Right kidney (tissue), 1 donor: Measurements from ENCODE around the gene MED28.
"Not testable (repeated sequence)": the region's sequence is repeated elsewhere in the genome, so short reads cannot be mapped to it uniquely, and the experiment has no call there.

ENCODE experiments used
- DNase-seq: peaks from one replicate; pipeline ENCODE4 v3.0.0-alpha.2; 2016

Gene MED28

GRCh38 chr4:17613761-17614415 is 553 bp upstream of the MED28 start:
- peak; percentile 87 for DNase-seq

GRCh38 chr4:17616283-17616682 is 1.8 kb downstream of the MED28 start:
- DNase-seq, result no peak

- no peak for DNase-seq
These were observed 4.5 kb downstream of the MED28 start for GRCh38 chr4:17618926-17619325.

- no peak for DNase-seq
These were observed 5.1 kb downstream of the MED28 start for GRCh38 chr4:17619416-17620105.

- DNase-seq, result no peak
These were observed 9.1 kb downstream of the MED28 start for GRCh38 chr4:17623451-17624001.

- no peak for DNase-seq
These were observed 10.4 kb downstream of the MED28 start for GRCh38 chr4:17624821-17625220.

- DNase-seq, result no peak
These were observed 15.8 kb downstream of the MED28 start for GRCh38 chr4:17630228-17630627.

- DNase-seq, result no peak
These were observed 19.2 kb downstream of the MED28 start for GRCh38 chr4:17633600-17633999.

GRCh38 chr4:17635056-17635455 is 20.6 kb downstream of the MED28 start:
- no peak for DNase-seq

- no peak for DNase-seq
These were observed 21.9 kb downstream of the MED28 start for GRCh38 chr4:17636341-17636695.

- peak; percentile 54 for DNase-seq
These were observed 22.5 kb downstream of the MED28 start for GRCh38 chr4:17636696-17637622.

- DNase-seq, result no peak
These were observed 24.7 kb downstream of the MED28 start for GRCh38 chr4:17639136-17639535.

- no peak for DNase-seq
These were observed 27.9 kb downstream of the MED28 start for GRCh38 chr4:17642398-17642783.

- no peak for DNase-seq
These were observed 32.3 kb downstream of the MED28 start for GRCh38 chr4:17646693-17647092.

- DNase-seq, result no peak
These were observed 32.9 kb downstream of the MED28 start for GRCh38 chr4:17647176-17647806.

GRCh38 chr4:17647927-17648326 is 33.5 kb downstream of the MED28 start:
- no peak for DNase-seq

- DNase-seq, result no peak
These were observed 36.0 kb downstream of the MED28 start for GRCh38 chr4:17650406-17650805.

- DNase-seq, result no peak
These were observed 40.3 kb downstream of the MED28 start for GRCh38 chr4:17654701-17655100.

GRCh38 chr4:17657090-17657489 is 42.6 kb downstream of the MED28 start:
- no peak for DNase-seq

GRCh38 chr4:17657849-17658248 is 43.4 kb downstream of the MED28 start:
- DNase-seq, result no peak

GRCh38 chr4:17659196-17659595 is 44.8 kb downstream of the MED28 start:
- not testable (repeated sequence) for DNase-seq

- DNase-seq, result no peak
These were observed 48.3 kb downstream of the MED28 start for GRCh38 chr4:17662694-17663093.
